Vagina (tissue), 2 donors: ENCODE measurements around the gene ZNHIT1. TPM values are rescaled to one million over a fixed set of nuclear protein-coding genes. Genes with fewer than 3 reads are reported as not detected.

ENCODE experiments used
- DNase-seq, 2 donors: peaks; one replicate each; pipeline ENCODE4 v3.0.0-alpha.2; 2017; ENCODE audit errors: extremely low spot score in 2 of 2
- H3K27ac ChIP-seq: fragments of 200-600 bp; sonication (generic); one replicate; pipeline ENCODE4 v1.5.1; 2019
- H3K27me3 ChIP-seq: fragments of 200-600 bp; sonication (generic); one replicate; pipeline ENCODE4 v1.5.1; 2019
- H3K36me3 ChIP-seq, 2 donors: fragments of 200-600 bp; sonication (generic); one replicate each; pipeline ENCODE4 v1.5.1; 2017 to 2019
- H3K4me1 ChIP-seq: fragments of 200-600 bp; sonication (generic); one replicate; pipeline ENCODE4 v1.5.1; 2019
- H3K4me3 ChIP-seq, 2 donors: fragments of 200-600 bp; sonication (generic); 1 replicate in 1 of 2; 2 replicates in 1 of 2; pipeline ENCODE4 v1.5.1; 2016 to 2019
- H3K9me3 ChIP-seq: fragments of 200-600 bp; sonication (generic); one replicate; pipeline ENCODE4 v1.5.1; 2019
- CTCF ChIP-seq, 3 experiments: fragments of 450-650 bp in 2 of 3; fragments of 200-600 bp in 1 of 3; sonication (generic) in 1 of 3; IDR thresholded peaks; one replicate each; pipeline ENCODE4 v1.5.1; 2017 to 2019; ENCODE audit warnings: antibody characterized with exemption in 3 of 3, mild to moderate bottlenecking in 2 of 3, moderate library complexity in 2 of 3
- POLR2A ChIP-seq, 2 donors: fragments of 450-650 bp; IDR thresholded peaks; one replicate each; pipeline ENCODE4 v1.6.1; 2017; ENCODE audit warnings: antibody characterized with exemption in 2 of 2, mild to moderate bottlenecking in 2 of 2, moderate library complexity in 2 of 2
- POLR2AphosphoS5 ChIP-seq, 2 donors: sonication (generic); formaldehyde crosslinking; IDR thresholded peaks; one replicate each; pipeline ENCODE4 v1.9.0; 2017; ENCODE audit warnings: antibody characterized with exemption in 2 of 2, mild to moderate bottlenecking in 2 of 2, low read depth in 1 of 2; ENCODE audit not compliant: insufficient read depth in 1 of 2
- intact Hi-C: fragments of 100-400 bp; cut with DNase I; formaldehyde crosslinking; loops from one replicate; pipeline ENCODE4 v1.15.1; 2023
- total RNA-seq: library from RNA; depleted of rRNA; stranded (reverse); fragments of >200 nt; gene quantifications from one replicate; pipeline ENCODE4 v1.2.3, GENCODE V29; 2016

Gene ZNHIT1
- total RNA-seq, 1 donor from 2014 or later = 55.2 TPM

- Histone ChIP-seq H3K27ac (no peak overlapping the region), H3K9me3 (no peaks in the 10 kb centered on the region), H3K4me3 (peak overlapping the region in 1 of 2 donors; percentile 11), H3K4me1 (peaks cover 9% of the 10 kb centered on the region), H3K27me3 (peaks cover 7% of the 10 kb centered on the region), H3K36me3 (no peaks in the 10 kb centered on the region)
- intact Hi-C loops = no loop called here
- TF ChIP-seq POLR2AphosphoS5 (IDR thresholded peaks at IDR 0.05; ENCODE audit: insufficient read depth in 1 of 2, low read depth in 1 of 2) (no peak), CTCF (IDR thresholded peaks at IDR 0.05) (no peak), POLR2A (IDR thresholded peaks at IDR 0.05) (no peak)
- no peak for DNase-seq
Observed at GRCh38 chr7:101179713-101180112, 38.3 kb upstream of the ZNHIT1 start.

DNA sequence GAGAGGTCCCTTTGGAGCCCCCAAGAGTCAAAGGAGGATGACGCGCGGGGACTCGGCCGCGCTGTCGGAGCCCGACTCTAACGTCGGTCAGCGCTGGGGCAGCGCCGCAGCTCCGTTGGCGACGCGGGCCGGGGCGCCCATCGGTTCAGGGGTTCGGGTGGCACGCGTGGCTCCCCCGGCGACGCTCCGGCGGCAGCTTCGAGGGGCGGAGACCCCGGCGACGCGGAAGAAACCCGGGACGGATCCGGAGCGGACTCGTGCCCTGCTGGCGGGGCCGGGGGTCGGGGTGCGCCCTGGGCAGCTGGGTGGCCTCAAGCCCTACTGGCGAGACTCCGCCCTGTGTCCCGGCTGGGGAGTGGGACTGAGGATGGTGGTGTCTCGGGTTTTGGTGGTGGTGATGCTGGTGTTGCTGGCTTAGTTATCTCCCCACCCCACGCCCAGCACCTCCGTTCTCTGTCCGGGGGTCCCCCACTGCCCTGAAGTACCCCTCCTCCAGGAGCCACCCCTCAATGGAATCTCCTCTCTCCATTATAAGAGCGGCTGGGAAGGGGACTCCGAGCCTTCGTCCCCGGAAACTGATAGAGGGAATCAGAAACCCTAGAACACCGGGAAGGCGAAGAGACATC lies 37.7 kb upstream of the ZNHIT1 start, which contains the start of gene NAT16:
TSS of gene NAT16 (minus strand) at position 164 of the 626 bp plus-strand sequence. CDS start 5,486 bp downstream, outside the sequence.
- H3K9me3 ChIP-seq = no peaks in the 10 kb centered on the region
- H3K4me3 ChIP-seq = peak within 1 kb of the TSS in 1 of 2 donors; percentile 11
- no peak within 1 kb of the TSS for H3K27ac ChIP-seq
- H3K27me3 ChIP-seq = peaks cover 7% of the 10 kb centered on the region
- no peak for DNase-seq
- H3K4me1 ChIP-seq = peaks cover 9% of the 10 kb centered on the region
- H3K36me3 ChIP-seq = no peaks in the 10 kb centered on the region
- intact Hi-C loops = no loop called here
- TF ChIP-seq POLR2A (IDR thresholded peaks at IDR 0.05) = no peak
- TF ChIP-seq POLR2AphosphoS5 (IDR thresholded peaks at IDR 0.05; ENCODE audit: insufficient read depth in 1 of 2, low read depth in 1 of 2) = no peak
- TF ChIP-seq CTCF (IDR thresholded peaks at IDR 0.05) = no peak

DNA sequence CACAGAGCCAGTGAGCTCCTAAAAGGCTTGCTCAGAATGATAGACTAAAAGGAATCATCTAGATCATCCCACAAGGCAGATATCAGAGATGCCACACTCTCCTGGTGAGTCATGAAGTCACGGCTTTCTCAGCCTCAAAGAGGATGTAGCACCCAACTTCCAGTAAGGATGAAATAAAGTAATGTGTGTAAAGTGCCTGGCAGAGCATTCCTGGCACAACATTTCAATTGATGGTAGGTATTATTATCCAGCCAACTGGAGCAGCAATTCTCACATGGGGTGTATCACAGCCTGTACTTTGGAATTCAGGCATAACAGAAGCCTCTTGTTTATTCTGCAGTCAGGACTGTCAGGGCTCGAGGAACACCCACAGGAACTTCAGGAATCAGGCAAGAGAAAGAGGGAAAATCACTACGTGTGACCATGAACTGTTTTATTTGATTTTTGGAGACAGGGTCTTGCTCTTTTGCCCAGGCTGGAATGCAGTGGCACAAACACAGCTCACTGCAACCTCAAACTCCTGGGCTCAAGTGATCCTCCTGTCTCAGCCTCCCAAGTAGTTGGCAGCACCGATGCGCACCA lies 32.6 kb upstream of the ZNHIT1 start:
- intact Hi-C loops = no loop called here
- no peaks in the 10 kb centered on the region for H3K36me3 ChIP-seq
- DNase-seq = no peak
- H3K4me3 ChIP-seq = no peak overlapping the region
- no peaks in the 10 kb centered on the region for H3K4me1 ChIP-seq
- H3K9me3 ChIP-seq = no peaks in the 10 kb centered on the region
- TF ChIP-seq POLR2A (IDR thresholded peaks at IDR 0.05) (no peak), CTCF (IDR thresholded peaks at IDR 0.05) (no peak)
- no peaks in the 10 kb centered on the region for H3K27me3 ChIP-seq
- H3K27ac ChIP-seq = no peak overlapping the region

DNA sequence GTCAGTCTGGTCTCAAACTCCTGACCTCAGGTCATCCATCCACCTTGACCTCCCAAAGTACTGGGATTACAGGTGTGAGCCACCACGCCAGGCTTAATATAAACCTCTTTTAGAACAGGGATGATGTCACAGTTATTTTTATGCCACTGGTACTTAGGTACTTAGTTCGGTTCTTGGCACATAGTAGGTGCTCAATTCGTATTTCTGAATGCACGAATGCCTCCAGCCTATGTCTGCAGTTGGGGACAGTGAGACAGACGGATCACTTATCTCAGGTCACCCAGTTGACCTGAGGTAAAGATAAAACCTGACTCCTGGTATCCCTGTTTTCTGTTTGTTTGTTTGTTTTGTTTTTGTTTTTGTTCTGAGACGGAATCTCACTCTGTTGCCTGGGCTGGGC lies 31.8 kb upstream of the ZNHIT1 start:
- Histone ChIP-seq H3K27ac (no peak overlapping the region), H3K36me3 (no peaks in the 10 kb centered on the region), H3K9me3 (no peaks in the 10 kb centered on the region), H3K4me1 (no peaks in the 10 kb centered on the region), H3K4me3 (no peak overlapping the region), H3K27me3 (no peaks in the 10 kb centered on the region)
- DNase-seq = no peak
- TF ChIP-seq POLR2A (IDR thresholded peaks at IDR 0.05) (no peak), POLR2AphosphoS5 (IDR thresholded peaks at IDR 0.05; ENCODE audit: insufficient read depth in 1 of 2, low read depth in 1 of 2) (no peak), CTCF (IDR thresholded peaks at IDR 0.05) (no peak)
- intact Hi-C loops = no loop called here

GRCh38 chr7:101186844-101187428 lies 31.0 kb upstream of the ZNHIT1 start:
- no peaks in the 10 kb centered on the region for H3K4me1 ChIP-seq
- no peak overlapping the region for H3K27ac ChIP-seq
- H3K9me3 ChIP-seq = no peaks in the 10 kb centered on the region
- no peaks in the 10 kb centered on the region for H3K27me3 ChIP-seq
- no peak for TF ChIP-seq POLR2A (IDR thresholded peaks at IDR 0.05)
- no peak for TF ChIP-seq POLR2AphosphoS5 (IDR thresholded peaks at IDR 0.05; ENCODE audit: insufficient read depth in 1 of 2, low read depth in 1 of 2)
- no peak for TF ChIP-seq CTCF (IDR thresholded peaks at IDR 0.05)
- no peak overlapping the region for H3K4me3 ChIP-seq
- intact Hi-C loops = no loop called here
- no peak for DNase-seq
- no peaks in the 10 kb centered on the region for H3K36me3 ChIP-seq
